Loucy (cell line): Measurements from ENCODE around the gene MTCH1.

Experiments used
- EZH2phosphoT487 ChIP-seq: fragments of 200-600 bp; IDR thresholded peaks from 2 replicates; pipeline ENCODE4 v1.6.1; 2018; ENCODE audit warnings: antibody characterized with exemption, mild to moderate bottlenecking, moderate library complexity, borderline replicate concordance
- TF ChIP-seq, protein P1 (sequence below): fragments of 200-600 bp; sonication (generic); conservative IDR thresholded peaks from 2 replicates; pipeline ENCODE4 v1.5.1; 2014; ENCODE audit warnings: mild to moderate bottlenecking, antibody characterized with exemption, low read length

DNA sequence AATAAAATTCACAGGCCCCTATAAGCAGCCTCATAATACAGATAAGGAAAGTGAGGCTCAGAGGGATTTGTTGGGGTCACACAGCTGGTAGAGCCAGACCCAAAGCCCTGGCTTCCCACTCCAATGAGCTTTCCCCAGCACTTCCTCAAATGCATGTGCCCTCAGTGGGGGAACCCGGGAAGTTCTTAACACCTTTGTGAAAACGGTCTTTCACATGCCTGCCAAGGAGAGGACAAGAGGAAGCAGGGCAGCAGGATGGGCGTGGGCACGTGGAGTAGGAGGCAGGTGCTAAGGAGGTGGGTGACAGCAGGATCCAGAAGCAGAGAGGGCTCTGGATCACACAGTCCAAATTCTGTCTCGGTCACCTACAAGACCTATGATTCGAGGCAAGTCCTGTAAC lies 30.9 kb downstream of the MTCH1 start:
- TF ChIP-seq, protein P1, sequence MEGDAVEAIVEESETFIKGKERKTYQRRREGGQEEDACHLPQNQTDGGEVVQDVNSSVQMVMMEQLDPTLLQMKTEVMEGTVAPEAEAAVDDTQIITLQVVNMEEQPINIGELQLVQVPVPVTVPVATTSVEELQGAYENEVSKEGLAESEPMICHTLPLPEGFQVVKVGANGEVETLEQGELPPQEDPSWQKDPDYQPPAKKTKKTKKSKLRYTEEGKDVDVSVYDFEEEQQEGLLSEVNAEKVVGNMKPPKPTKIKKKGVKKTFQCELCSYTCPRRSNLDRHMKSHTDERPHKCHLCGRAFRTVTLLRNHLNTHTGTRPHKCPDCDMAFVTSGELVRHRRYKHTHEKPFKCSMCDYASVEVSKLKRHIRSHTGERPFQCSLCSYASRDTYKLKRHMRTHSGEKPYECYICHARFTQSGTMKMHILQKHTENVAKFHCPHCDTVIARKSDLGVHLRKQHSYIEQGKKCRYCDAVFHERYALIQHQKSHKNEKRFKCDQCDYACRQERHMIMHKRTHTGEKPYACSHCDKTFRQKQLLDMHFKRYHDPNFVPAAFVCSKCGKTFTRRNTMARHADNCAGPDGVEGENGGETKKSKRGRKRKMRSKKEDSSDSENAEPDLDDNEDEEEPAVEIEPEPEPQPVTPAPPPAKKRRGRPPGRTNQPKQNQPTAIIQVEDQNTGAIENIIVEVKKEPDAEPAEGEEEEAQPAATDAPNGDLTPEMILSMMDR = no peak
- TF ChIP-seq EZH2phosphoT487 = no peak
